Astrocyte (in vitro differentiated cells and primary cell): Measurements from ENCODE around the gene WDHD1. TPM values are rescaled to one million over a fixed set of nuclear protein-coding genes. Genes with fewer than 3 reads are reported as not detected.
A peak's percentile ranks its signal among the peaks of the same experiment; 100 is the strongest.

Source experiments
- DNase-seq: peaks from one replicate; pipeline ENCODE4 v3.0.0-alpha.2; 2010; ENCODE audit warnings: low read depth
- FAIRE-seq: peaks from 2 replicates; lab custom pipeline; 2011; peaks lifted over from hg19 to GRCh38; lab: Jason Lieb, UNC
- H2AFZ ChIP-seq: 2 replicates; pipeline ENCODE4 v1.6.0; 2012; ENCODE audit warnings: low read depth, low read length, inconsistent platforms
- H3K27ac ChIP-seq: 2 replicates; pipeline ENCODE4 v1.5.1; 2011; ENCODE audit warnings: low read depth, low read length, inconsistent platforms
- H3K27me3 ChIP-seq: 2 replicates; pipeline ENCODE4 v1.6.0; 2011; ENCODE audit warnings: low read length, inconsistent platforms; ENCODE audit not compliant: insufficient read depth
- H3K36me3 ChIP-seq: 2 replicates; pipeline ENCODE4 v1.5.1; 2011; ENCODE audit warnings: low read length, inconsistent platforms; ENCODE audit not compliant: insufficient read depth
- H3K4me1 ChIP-seq: 2 replicates; pipeline ENCODE4 v1.5.1; 2011; ENCODE audit warnings: low read length, inconsistent platforms; ENCODE audit not compliant: insufficient read depth
- H3K4me2 ChIP-seq: 2 replicates; pipeline ENCODE4 v1.6.0; 2012; ENCODE audit warnings: low read length, inconsistent platforms
- H3K4me3 ChIP-seq: 2 replicates; pipeline ENCODE4 v1.5.1; 2011; ENCODE audit warnings: low read depth, mild to moderate bottlenecking, low read length, inconsistent platforms; ENCODE audit not compliant: insufficient read depth
- H3K79me2 ChIP-seq: 2 replicates; pipeline ENCODE4 v1.6.0; 2012; ENCODE audit warnings: mild to moderate bottlenecking, low read length, inconsistent platforms; ENCODE audit not compliant: insufficient read depth
- H3K9ac ChIP-seq: 2 replicates; pipeline ENCODE4 v1.6.0; 2012; ENCODE audit warnings: mild to moderate bottlenecking, low read length, inconsistent platforms
- H3K9me3 ChIP-seq: 2 replicates; pipeline ENCODE4 v1.5.1; 2012; ENCODE audit warnings: low read depth, mild to moderate bottlenecking, low read length, inconsistent platforms; ENCODE audit not compliant: insufficient read depth
- H4K20me1 ChIP-seq: 2 replicates; pipeline ENCODE4 v1.6.0; 2012; ENCODE audit warnings: low read length, inconsistent platforms; ENCODE audit not compliant: insufficient read depth
- H3K27ac Mint-ChIP-seq: one replicate; pipeline ENCODE4 v1.8.0; 2021; ENCODE audit warnings: mild to moderate bottlenecking, mixed read lengths; ENCODE audit not compliant: unreplicated experiment
- H3K27me3 Mint-ChIP-seq: one replicate; pipeline ENCODE4 v1.8.0; 2021; ENCODE audit warnings: low read depth, mixed read lengths; ENCODE audit not compliant: unreplicated experiment
- H3K36me3 Mint-ChIP-seq: one replicate; pipeline ENCODE4 v1.8.0; 2021; ENCODE audit warnings: low read depth, mixed read lengths; ENCODE audit not compliant: unreplicated experiment
- H3K4me1 Mint-ChIP-seq: one replicate; pipeline ENCODE4 v1.8.0; 2021; ENCODE audit warnings: low read depth, mixed read lengths; ENCODE audit not compliant: unreplicated experiment
- H3K4me3 Mint-ChIP-seq: one replicate; pipeline ENCODE4 v1.8.0; 2021; ENCODE audit warnings: mild to moderate bottlenecking, moderate library complexity, mixed read lengths; ENCODE audit not compliant: unreplicated experiment
- H3K9me3 Mint-ChIP-seq: one replicate; pipeline ENCODE4 v1.8.0; 2021; ENCODE audit warnings: mild to moderate bottlenecking, mixed read lengths; ENCODE audit not compliant: unreplicated experiment
- EZH2 ChIP-seq: IDR thresholded peaks from 2 replicates; pipeline ENCODE4 v1.6.1; 2012; ENCODE audit warnings: mild to moderate bottlenecking, low read length, inconsistent platforms; ENCODE audit not compliant: insufficient read depth
- total RNA-seq: library from RNA; stranded (reverse); gene quantifications from 2 replicates; pipeline ENCODE4 v1.2.1, GENCODE V29; 2021
- TF ChIP-seq, protein P1 (sequence below): IDR thresholded peaks from 2 replicates; pipeline ENCODE4 v1.5.1; 2011; ENCODE audit warnings: low read depth, mild to moderate bottlenecking, inconsistent platforms, low read length, moderate library complexity; ENCODE audit not compliant: insufficient read depth

The WDHD1 gene
- total RNA-seq, 1 donor from 2014 or later, result 9.3 TPM

DNA sequence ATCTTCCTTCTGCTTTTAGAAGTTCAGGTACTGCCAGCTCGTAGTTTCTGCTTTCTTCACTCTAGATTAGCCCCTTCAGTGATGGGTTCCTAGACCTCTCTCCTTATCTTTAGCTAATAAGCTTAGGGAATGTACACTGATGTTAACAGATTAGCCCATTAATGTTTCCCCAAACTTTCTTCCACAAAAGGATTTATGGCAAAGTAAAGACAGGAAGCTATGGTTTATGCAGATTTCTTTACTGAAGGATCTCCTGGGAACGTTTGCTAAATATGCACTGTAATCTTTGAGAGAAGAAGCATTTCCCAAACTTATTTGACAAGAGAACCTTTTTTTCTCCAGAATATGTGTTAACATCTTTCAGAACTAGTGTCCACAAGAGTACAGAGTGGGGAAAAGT is 4.3 kb upstream of the WDHD1 start:
- no peak overlapping the region for H3K4me3 ChIP-seq

DNA sequence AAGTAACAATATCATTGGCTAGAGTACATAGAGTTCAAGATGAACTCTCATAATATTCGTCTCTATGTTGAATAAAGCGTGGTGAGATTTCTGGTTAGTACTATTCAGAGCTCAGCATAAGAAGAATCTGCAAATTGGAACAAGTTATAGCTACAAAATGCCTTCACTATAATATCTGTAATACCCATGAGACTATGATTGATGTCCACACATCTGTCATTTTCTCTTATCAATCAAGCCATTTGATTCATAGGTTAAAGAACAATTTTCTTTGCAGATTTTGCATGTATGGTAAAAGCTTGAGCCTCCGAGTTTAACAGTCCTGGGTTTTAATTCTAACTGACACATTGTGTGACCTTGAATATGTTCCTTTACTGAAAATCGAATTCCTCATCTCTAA is 1.6 kb upstream of the WDHD1 start:
- H3K9ac ChIP-seq, result peak overlapping the region; percentile 93
- H3K4me1 Mint-ChIP-seq, result peaks cover 30% of the 10 kb centered on the region

More for the DNA sequence above, 4.3 kb upstream of the WDHD1 start:
- DNase-seq, result no peak
- H3K27ac Mint-ChIP-seq, result no peak overlapping the region
- H3K4me1 Mint-ChIP-seq, result peaks cover 21% of the 10 kb centered on the region
- H3K27me3 ChIP-seq, result no peaks in the 10 kb centered on the region
- H3K9ac ChIP-seq, result no peak overlapping the region
- no peaks in the 10 kb centered on the region for H3K27me3 Mint-ChIP-seq
- no peak for FAIRE-seq
- H3K4me3 Mint-ChIP-seq, result no peak overlapping the region
- H3K27ac ChIP-seq, result no peak overlapping the region
- no peaks in the 10 kb centered on the region for H3K9me3 ChIP-seq
- H4K20me1 ChIP-seq, result peaks cover 40% of the 10 kb centered on the region
- no peak overlapping the region for H2AFZ ChIP-seq
- no peaks in the 10 kb centered on the region for H3K9me3 Mint-ChIP-seq
- TF ChIP-seq EZH2, result no peak
- peaks cover 91% of the 10 kb centered on the region for H3K79me2 ChIP-seq
- H3K4me2 ChIP-seq, result no peak overlapping the region
- peaks cover 14% of the 10 kb centered on the region for H3K4me1 ChIP-seq
- peaks cover 10% of the 10 kb centered on the region for H3K36me3 Mint-ChIP-seq
- no peaks in the 10 kb centered on the region for H3K36me3 ChIP-seq

DNA sequence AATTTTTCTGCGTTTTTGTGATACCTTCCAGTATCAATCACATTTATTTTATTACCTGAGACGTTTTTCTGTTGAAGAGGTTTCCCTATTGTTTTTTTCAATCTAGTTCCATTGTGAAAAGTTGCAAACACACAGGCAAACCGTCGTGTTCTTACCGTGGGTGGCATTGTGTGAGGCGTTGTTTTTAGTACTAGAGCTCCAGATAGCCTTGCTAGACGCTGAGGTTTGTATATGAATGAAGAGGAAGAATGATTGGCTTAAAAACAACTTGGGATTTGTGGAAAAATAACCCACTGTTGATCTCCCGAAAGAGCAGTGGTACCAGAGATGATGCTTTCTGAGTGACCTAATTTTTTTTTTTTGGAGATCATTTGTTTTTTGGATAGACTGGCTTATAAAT is 1.2 kb upstream of the WDHD1 start:
- no peaks in the 10 kb centered on the region for H3K36me3 Mint-ChIP-seq
- peak overlapping the region; percentile 93 for H3K9ac ChIP-seq
- no peak for FAIRE-seq
- H3K9me3 Mint-ChIP-seq, result no peaks in the 10 kb centered on the region
- peak overlapping the region; percentile 96 for H3K4me3 Mint-ChIP-seq
- peak overlapping the region; percentile 92 for H3K27ac ChIP-seq
- H3K4me2 ChIP-seq, result peak overlapping the region; percentile 87
- TF ChIP-seq, protein P1, sequence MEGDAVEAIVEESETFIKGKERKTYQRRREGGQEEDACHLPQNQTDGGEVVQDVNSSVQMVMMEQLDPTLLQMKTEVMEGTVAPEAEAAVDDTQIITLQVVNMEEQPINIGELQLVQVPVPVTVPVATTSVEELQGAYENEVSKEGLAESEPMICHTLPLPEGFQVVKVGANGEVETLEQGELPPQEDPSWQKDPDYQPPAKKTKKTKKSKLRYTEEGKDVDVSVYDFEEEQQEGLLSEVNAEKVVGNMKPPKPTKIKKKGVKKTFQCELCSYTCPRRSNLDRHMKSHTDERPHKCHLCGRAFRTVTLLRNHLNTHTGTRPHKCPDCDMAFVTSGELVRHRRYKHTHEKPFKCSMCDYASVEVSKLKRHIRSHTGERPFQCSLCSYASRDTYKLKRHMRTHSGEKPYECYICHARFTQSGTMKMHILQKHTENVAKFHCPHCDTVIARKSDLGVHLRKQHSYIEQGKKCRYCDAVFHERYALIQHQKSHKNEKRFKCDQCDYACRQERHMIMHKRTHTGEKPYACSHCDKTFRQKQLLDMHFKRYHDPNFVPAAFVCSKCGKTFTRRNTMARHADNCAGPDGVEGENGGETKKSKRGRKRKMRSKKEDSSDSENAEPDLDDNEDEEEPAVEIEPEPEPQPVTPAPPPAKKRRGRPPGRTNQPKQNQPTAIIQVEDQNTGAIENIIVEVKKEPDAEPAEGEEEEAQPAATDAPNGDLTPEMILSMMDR, result no peak
- TF ChIP-seq EZH2, result no peak
- DNase-seq, result no peak
- no peaks in the 10 kb centered on the region for H3K27me3 Mint-ChIP-seq
- H3K27ac Mint-ChIP-seq, result peak overlapping the region; percentile 97
- peaks cover 32% of the 10 kb centered on the region for H4K20me1 ChIP-seq
- peaks cover 88% of the 10 kb centered on the region for H3K79me2 ChIP-seq
- H3K9me3 ChIP-seq, result no peaks in the 10 kb centered on the region
- peaks cover 23% of the 10 kb centered on the region for H3K4me1 ChIP-seq
- no peaks in the 10 kb centered on the region for H3K36me3 ChIP-seq
- H3K27me3 ChIP-seq, result no peaks in the 10 kb centered on the region
- peaks cover 30% of the 10 kb centered on the region for H3K4me1 Mint-ChIP-seq
- H3K4me3 ChIP-seq, result peak overlapping the region; percentile 94
- no peak overlapping the region for H2AFZ ChIP-seq

More for the DNA sequence above, 1.6 kb upstream of the WDHD1 start:
- peaks cover 88% of the 10 kb centered on the region for H3K79me2 ChIP-seq
- no peaks in the 10 kb centered on the region for H3K36me3 ChIP-seq
- peak overlapping the region; percentile 94 for H3K4me3 ChIP-seq
- TF ChIP-seq EZH2, result no peak
- TF ChIP-seq, protein P1, result no peak
- FAIRE-seq (no peak), DNase-seq (no peak)
- H4K20me1 ChIP-seq, result peaks cover 32% of the 10 kb centered on the region
- peaks cover 23% of the 10 kb centered on the region for H3K4me1 ChIP-seq
- H3K27me3 ChIP-seq, result no peaks in the 10 kb centered on the region
- H3K27ac Mint-ChIP-seq, result peak overlapping the region; percentile 35
- peak overlapping the region; percentile 87 for H3K4me2 ChIP-seq
- H3K4me3 Mint-ChIP-seq, result peak overlapping the region; percentile 96
- no peak overlapping the region for H3K27ac ChIP-seq
- no peaks in the 10 kb centered on the region for H3K27me3 Mint-ChIP-seq
- no peaks in the 10 kb centered on the region for H3K9me3 ChIP-seq
- no peak overlapping the region for H2AFZ ChIP-seq
- H3K36me3 Mint-ChIP-seq, result peaks cover under 1% of the 10 kb centered on the region
- H3K9me3 Mint-ChIP-seq, result no peaks in the 10 kb centered on the region
